MG63 (cell line): ENCODE results near the gene STKLD1. TPM values are rescaled to one million over a fixed set of nuclear protein-coding genes. Genes with fewer than 3 reads are reported as not detected.
A peak's percentile ranks its signal among the peaks of the same experiment; 100 is the strongest.

Experiments
- DNase-seq: peaks from one replicate; pipeline ENCODE4 v3.0.0-alpha.2; 2020
- H3K27me3 ChIP-seq: fragments of 250-450 bp; sonication (Bioruptor Pico); 2 replicates; pipeline ENCODE4 v1.5.1; 2020; ENCODE audit warnings: mild to moderate bottlenecking, moderate library complexity
- H3K36me3 ChIP-seq: fragments of 250-450 bp; sonication (Bioruptor Pico); 2 replicates; pipeline ENCODE4 v1.5.1; 2020; ENCODE audit warnings: mild to moderate bottlenecking, moderate library complexity
- H3K4me3 ChIP-seq: fragments of 250-450 bp; sonication (Bioruptor Pico); 2 replicates; pipeline ENCODE4 v1.5.1; 2020; ENCODE audit warnings: mild to moderate bottlenecking, moderate library complexity
- H3K9me3 ChIP-seq: fragments of 250-450 bp; sonication (Bioruptor Pico); 2 replicates; pipeline ENCODE4 v1.5.1; 2020; ENCODE audit warnings: mild to moderate bottlenecking, moderate library complexity
- total RNA-seq: library from RNA; depleted of rRNA; stranded (reverse); fragments of >200 nt; shearing (Covaris generic); gene quantifications from 2 replicates; pipeline ENCODE4 v1.2.3, GENCODE V29; 2014; ENCODE audit warnings: low replicate concordance

Gene STKLD1
- total RNA-seq, 1 experiment from 2014 or later: not detected

DNA sequence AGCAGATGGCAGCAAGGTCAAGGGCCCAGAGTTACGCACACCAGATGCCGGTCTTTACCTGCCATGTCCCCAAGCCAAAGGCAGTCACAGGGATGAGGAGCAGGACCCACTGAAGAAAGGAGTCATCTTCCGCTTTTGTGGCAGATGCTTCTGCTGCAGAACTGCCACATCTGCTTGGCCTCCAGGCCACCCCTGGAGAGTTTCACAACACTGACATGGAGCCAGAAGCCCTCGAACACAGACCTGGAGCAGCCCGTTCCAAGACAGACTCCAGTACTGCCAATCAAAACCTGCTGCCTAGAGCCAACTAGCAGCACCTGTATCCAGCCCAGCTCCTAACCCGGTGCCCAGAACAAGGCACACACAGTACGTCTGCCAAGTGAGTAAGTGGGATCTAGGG lies 21.4 kb upstream of the STKLD1 start:
- DNase-seq: no peak
- Histone ChIP-seq H3K36me3 (peaks cover 39% of the 10 kb centered on the region), H3K9me3 (no peaks in the 10 kb centered on the region), H3K27me3 (no peaks in the 10 kb centered on the region), H3K4me3 (peak overlapping the region; percentile 64; the same call in 1 of the 2 replicates)

DNA sequence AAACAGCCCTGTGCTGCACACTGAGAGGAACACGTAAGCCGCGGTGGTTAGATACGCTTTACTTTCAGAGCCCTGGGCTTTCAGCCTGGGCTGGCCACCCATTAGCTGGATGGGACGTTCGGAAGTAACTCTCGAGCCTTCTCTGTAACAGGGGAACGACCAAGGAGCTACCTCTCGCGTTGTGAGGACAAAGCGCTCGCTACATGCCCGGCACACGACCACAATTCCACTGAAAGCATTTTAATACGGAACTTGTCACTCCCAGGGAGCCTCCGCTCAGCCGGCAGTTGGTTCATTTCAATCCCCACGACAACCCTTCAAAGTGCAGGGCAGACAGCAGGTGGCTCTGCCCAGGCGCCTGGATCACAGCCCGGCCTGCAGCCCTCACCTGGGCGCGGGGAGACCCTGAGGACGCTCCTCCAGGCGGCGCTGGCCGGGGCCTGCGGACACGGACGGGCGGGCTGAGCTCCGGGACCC lies 20.2 kb upstream of the STKLD1 start:
- no peaks in the 10 kb centered on the region for H3K27me3 ChIP-seq
- H3K9me3 ChIP-seq: no peaks in the 10 kb centered on the region
- peak overlapping the region; percentile 64 for H3K4me3 ChIP-seq
- peaks cover 38% of the 10 kb centered on the region for H3K36me3 ChIP-seq
- no peak for DNase-seq

DNA sequence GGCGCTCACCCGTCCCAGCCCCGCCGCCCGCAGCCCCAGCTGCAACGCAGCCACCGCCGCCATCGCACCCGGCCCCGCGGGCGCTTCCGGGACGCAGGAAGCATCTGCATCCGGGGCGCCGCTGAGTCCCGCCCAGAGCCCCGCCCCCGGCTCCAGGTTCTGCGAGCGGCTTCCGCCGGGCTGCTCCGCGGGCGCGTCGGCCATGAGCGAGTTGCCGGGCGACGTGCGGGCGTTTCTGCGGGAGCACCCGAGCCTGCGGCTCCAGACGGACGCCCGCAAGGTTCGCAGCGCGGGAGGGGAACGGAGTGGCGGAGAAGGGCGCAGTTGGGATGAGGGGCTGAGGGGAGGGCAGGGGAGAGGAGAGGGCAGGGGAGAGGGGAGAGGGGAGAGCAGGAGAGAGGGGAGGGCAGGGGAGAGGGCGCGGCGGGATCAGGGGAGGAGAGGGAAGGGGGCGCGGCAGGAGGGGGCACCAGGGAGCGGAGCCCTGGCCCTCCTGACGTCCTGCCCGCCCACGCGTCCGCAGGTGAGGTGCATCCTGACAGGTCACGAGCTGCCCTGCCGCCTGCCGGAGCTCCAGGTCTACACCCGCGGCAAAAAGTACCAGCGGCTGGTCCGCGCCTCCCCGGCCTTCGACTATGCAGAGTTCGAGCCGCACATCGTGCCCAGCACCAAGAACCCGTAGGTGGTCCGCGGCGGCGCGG lies 19.6 kb upstream of the STKLD1 start, which contains the start of the genes SURF1 and SURF2:
SURF1 (minus strand) TSS at position 97 of the 701 bp plus-strand sequence; CDS start at position 63, 34 bp downstream.
SURF2 (plus strand) TSS at position 160 of the 701 bp plus-strand sequence; CDS start at position 203, 43 bp downstream.
- Histone ChIP-seq H3K27me3 (no peaks in the 10 kb centered on the region), H3K9me3 (no peaks in the 10 kb centered on the region), H3K36me3 (peaks cover 37% of the 10 kb centered on the region), H3K4me3 (peak within 1 kb of the TSS; percentile 64)
- DNase-seq: peak; percentile 91

DNA sequence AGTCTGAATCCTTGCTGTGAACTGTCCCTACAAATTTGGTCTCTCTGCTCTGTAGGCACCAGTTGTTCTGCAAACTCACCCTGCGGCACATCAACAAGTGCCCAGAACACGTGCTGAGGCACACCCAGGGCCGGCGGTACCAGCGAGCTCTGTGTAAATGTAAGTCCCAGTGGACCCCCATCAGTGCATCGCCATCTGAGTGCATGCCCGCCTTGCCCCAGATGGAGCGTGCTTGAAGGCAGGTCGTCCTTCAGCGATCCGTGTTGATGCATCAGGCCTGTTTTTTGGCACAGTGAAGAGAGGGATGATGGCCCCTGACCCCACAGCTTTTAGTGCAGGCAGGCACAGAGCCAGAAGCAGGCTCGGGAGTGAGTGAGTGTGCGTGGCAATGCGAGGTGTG lies 18.5 kb upstream of the STKLD1 start:
- H3K27me3 ChIP-seq: no peaks in the 10 kb centered on the region
- peak overlapping the region; percentile 64 for H3K4me3 ChIP-seq
- H3K9me3 ChIP-seq: no peaks in the 10 kb centered on the region
- H3K36me3 ChIP-seq: peaks cover 37% of the 10 kb centered on the region
- no peak for DNase-seq

DNA sequence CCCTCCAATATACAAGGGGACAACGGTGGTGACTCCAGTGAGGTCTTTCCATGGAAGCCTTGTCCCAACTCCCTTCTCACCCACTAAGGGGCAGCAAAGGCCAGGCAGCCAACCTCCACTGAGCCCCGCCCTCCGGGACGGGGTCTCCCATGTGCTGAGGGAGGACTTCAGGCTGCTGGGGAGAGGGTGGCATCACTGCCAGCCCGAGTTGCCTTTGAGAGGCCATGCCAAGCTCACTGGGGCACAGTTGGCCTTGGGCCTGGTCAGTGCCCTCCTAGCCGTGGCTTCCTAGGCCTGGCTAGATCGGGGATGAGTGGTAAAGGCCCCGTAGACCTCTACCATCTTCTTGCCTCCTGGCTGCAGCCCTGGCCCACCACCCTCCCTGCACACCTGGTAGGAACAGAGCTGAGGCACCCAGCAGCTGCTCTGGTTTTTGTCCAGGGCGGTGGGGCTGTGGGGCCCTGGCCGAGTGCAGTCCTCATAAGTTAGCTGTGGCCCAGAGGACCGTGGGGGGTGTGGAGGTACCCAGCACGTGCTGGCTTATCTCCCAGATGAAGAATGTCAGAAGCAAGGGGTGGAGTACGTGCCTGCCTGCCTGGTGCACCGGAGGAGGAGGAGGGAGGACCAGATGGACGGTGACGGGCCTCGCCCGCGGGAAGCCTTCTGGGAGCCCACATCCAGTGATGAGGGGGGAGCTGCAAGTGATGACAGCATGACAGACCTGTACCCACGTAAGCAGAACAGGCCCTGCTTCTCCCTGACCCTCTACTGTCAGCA lies 16.6 kb upstream of the STKLD1 start:
- DNase-seq: no peak
- Histone ChIP-seq H3K4me3 (no peak overlapping the region), H3K36me3 (peaks cover 49% of the 10 kb centered on the region), H3K27me3 (no peaks in the 10 kb centered on the region), H3K9me3 (no peaks in the 10 kb centered on the region)

DNA sequence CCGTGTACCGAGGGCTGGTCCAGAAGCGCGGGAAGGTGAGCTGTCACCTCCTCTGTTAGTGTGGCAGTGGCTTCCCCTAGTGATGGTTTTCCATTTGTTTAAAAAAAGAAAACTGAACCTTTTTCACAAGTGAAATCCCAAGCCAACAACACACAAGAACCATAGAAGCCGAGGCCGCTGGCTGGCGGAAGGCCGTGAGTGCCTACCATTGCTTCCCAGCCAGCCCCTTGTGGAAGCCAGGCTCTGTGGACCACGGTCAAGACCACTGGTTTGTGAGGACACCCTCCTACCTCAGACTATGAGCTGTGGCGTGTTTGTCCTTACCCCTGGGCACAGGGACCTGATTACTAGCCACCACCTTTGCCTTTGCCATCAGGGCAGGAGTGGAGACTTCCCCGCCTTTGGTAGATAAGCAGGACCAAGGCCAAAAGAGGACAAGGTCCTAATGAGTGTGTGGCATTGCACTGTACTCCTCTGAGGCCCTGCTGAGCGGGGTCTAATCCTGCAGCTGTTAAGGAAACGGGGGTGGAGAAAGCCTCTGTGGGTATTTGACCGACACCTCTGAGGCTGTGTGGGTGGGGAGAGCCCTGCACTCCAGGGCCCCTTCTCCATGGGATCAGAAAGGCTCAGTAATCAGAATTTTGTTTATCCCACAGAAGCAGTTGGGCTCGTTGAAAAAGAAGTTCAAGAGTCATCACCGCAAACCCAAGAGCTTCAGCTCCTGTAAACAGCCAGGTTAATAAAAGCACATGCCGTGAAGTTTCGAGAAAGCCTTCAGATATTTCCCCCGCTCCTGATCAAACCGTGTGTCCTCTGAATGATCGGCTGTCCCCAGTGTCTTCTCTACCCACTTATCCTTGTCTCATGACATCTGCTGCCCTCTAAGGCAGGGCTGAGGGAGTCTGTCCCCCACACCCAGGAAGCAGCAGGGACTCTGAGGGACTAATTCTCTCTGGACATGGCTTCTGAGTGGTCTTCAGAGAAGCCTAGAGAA lies 15.5 kb upstream of the STKLD1 start:
- peaks cover 57% of the 10 kb centered on the region for H3K36me3 ChIP-seq
- no peak for DNase-seq

DNA sequence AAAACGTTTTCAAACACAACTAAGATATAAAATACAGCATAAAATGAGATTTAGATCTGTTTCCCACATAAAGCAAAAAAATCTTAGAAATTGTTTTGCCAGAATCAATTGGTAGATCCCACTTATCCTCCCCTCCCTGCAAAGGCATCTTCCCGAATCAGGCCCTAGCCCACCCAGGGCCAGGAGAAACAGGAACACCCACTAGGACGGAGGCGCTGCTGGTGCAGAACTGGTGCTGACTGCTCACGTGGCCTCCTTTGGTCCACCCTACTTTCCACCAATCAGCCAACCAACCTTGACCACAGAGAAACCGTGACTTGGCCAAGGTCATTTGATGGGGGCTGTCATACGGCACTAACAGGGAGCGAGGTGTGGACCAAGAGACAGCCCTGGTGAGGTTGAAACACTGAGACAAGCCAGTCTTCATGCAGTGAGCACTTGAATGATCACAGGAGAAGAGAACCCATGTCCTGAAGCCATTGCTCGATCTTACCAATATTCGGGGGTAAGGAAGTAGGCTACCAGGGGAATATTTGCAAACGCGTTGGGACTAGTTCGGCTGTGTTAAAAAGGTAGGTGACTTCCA lies 14.6 kb upstream of the STKLD1 start:
- Histone ChIP-seq H3K27me3 (no peaks in the 10 kb centered on the region), H3K4me3 (no peak overlapping the region), H3K9me3 (no peaks in the 10 kb centered on the region), H3K36me3 (peaks cover 66% of the 10 kb centered on the region)
- no peak for DNase-seq

More for the DNA sequence above, 15.5 kb upstream of the STKLD1 start:
- Histone ChIP-seq H3K4me3 (no peak overlapping the region), H3K9me3 (no peaks in the 10 kb centered on the region), H3K27me3 (no peaks in the 10 kb centered on the region)

DNA sequence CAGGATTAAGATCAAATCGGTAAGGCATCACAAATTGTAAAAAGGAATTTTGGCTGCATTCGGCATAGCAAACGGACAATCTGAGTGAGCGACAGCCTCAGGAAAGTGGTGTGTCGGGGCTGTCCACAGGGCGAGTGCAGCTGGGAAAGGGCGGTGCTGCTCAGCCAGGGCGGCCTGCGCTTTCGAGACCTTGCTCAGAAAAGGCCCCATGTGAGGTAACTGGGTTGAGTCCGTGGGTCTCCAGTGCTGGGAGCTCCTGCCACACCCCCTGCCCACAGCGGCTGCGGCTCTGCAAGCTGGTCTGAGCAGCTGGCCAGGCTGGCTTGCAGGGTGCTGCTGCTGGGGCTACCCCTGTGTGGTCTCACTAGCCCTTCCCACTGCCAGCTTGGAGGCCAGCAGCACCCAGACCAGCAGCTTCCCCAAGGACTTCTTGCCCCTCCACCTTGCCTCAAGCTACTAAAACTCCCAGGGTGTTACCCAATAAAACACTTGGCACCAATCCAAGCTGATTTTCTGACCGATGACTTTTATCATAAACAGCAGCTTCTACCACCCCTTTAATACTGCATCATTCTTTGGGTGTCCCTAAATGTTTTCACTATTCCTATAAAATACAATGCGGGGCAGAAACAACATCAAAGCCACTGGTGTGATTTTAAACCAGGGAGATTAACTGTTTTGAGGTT lies 13.7 kb upstream of the STKLD1 start:
- DNase-seq: no peak
- Histone ChIP-seq H3K27me3 (no peaks in the 10 kb centered on the region), H3K9me3 (no peaks in the 10 kb centered on the region), H3K4me3 (no peak overlapping the region), H3K36me3 (peaks cover 75% of the 10 kb centered on the region)

DNA sequence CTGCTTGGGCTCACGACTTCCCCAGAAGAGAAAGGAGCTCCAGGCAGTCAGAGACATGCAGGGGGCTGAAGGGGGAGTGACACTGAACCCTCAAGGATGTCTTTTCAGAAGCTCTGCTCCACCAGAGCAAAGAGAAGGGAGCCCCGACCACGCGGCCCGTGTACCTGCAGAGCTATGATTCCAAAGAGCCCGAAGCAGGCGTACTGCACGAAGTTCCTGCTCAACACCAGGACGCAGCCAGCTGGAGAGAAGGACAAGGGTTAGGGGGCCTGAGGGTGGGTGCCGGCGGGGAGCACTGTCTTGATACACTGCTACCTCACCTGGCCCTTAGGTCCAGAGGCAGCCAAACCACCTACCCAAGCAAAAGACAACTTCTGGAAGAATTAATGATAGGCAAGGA lies 9.7 kb upstream of the STKLD1 start:
- DNase-seq: no peak
- H3K9me3 ChIP-seq: no peaks in the 10 kb centered on the region
- H3K27me3 ChIP-seq: no peaks in the 10 kb centered on the region
- H3K36me3 ChIP-seq: peaks cover 91% of the 10 kb centered on the region
- H3K4me3 ChIP-seq: no peak overlapping the region

DNA sequence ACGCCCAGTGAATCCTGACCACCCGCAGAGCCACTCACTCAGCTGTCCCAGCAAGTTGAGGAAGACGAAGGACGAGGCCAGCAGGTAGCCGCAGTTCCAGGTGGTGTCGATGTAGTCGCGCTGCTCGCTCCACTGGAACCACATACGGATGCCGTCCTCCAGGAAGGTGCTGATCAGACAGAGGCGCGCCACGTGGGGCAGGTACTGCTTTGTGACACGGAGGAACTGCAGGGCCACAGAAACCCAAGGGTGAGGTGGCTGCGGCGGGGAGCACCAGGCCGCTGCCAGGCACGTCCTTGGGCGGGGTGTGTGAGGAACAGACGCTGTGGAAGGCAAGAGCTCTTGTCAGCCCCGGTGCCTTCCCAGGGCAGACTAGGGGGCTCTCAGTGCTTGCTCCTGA lies 8.9 kb upstream of the STKLD1 start:
- no peak for DNase-seq
- no peaks in the 10 kb centered on the region for H3K9me3 ChIP-seq
- no peak overlapping the region for H3K4me3 ChIP-seq
- H3K36me3 ChIP-seq: peaks cover 91% of the 10 kb centered on the region
- no peaks in the 10 kb centered on the region for H3K27me3 ChIP-seq

DNA sequence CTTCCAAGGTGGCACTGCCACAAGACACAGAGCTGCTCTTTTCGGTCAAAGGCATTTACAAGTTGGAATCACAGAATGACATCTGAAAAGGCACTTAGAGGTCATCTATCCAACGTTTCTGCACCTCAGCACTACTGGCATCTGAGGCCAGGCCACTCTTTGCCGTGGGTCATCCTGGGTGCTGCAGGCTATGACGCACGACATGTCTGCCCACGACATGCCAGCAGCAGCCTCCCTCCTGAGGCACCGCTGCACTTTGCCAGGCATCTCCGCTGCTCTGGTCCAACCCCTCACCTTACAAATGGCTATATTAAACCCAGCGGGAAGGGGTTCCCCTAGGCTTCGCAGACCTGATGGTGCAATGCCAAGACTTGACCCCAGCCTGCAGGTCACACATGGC lies 8.4 kb upstream of the STKLD1 start:
- Histone ChIP-seq H3K9me3 (no peaks in the 10 kb centered on the region), H3K36me3 (peaks cover 91% of the 10 kb centered on the region), H3K27me3 (no peaks in the 10 kb centered on the region), H3K4me3 (no peak overlapping the region)
- no peak for DNase-seq

DNA sequence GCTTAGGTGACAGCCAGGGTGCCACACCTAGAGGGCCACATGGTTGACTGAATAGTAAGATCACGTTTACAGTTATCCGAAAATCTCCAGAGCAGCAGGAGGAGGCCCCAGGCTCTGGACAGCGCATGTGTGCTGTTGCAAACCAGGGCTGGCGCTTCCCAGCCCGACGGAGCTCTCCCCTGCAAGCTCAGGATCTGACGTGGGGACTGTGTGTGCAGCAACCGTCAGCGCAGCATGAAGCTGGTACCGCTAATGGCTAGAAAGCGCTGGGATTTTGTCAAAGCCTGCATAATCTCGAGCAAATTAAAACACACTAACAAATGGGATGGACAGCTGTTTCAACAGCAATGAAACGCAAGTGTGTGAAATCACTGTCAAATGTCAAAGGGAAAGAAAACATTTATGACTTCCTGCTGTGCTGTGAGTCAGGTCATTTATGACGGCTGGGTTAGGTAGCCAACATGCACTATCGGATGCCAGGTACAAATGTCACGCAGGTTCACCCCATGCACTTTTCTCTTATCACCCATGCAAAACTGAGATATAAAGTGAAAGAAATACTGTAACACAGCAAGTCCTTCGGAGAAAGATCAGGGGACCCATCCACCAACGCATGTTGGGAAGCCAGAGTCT lies 7.8 kb upstream of the STKLD1 start:
- H3K36me3 ChIP-seq: peaks cover 91% of the 10 kb centered on the region
- DNase-seq: no peak
- no peaks in the 10 kb centered on the region for H3K27me3 ChIP-seq
- H3K4me3 ChIP-seq: no peak overlapping the region
- H3K9me3 ChIP-seq: no peaks in the 10 kb centered on the region

DNA sequence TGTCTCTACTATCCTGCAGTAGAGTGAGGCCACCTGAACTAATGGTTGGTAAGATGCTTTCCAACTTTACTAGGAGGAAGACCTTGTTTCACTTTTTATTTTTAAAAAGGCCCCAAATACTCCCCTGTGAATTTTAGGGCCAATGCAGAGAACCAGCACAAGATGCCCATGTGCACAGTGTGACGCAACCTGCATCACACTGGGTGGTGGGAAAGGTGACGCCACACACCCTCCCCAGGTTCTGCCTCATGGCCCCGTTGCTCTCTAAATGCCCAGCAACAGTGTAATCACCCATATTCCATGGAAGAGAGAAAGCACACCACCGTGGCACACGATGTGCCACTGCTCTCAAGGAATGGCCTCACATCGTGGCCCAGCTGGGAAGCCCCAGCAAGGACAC lies 6.7 kb upstream of the STKLD1 start:
- no peak overlapping the region for H3K4me3 ChIP-seq
- peaks cover 85% of the 10 kb centered on the region for H3K36me3 ChIP-seq
- H3K27me3 ChIP-seq: no peaks in the 10 kb centered on the region
- no peaks in the 10 kb centered on the region for H3K9me3 ChIP-seq
- DNase-seq: no peak

DNA sequence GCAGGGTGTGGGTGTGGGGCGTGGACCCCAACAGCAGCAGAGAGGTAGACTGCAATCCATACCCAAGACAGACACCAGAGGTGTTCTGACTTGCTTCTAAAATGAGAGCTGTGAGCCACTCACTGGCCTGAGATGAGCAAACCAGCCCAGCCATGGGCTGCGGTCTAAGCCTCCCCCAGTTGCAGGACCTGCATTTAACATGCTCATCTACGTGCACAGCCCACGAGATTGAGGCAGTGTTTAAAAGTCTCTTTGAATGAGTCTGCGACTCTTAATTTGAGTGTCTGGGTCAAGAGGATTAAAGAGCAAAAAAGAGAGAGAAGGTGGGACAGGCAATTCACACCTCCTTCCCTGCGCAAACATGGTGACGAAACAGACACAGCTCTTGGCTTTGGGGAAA lies 6.2 kb upstream of the STKLD1 start:
- DNase-seq: no peak
- H3K9me3 ChIP-seq: no peaks in the 10 kb centered on the region
- H3K36me3 ChIP-seq: peaks cover 83% of the 10 kb centered on the region
- no peaks in the 10 kb centered on the region for H3K27me3 ChIP-seq
- H3K4me3 ChIP-seq: no peak overlapping the region

DNA sequence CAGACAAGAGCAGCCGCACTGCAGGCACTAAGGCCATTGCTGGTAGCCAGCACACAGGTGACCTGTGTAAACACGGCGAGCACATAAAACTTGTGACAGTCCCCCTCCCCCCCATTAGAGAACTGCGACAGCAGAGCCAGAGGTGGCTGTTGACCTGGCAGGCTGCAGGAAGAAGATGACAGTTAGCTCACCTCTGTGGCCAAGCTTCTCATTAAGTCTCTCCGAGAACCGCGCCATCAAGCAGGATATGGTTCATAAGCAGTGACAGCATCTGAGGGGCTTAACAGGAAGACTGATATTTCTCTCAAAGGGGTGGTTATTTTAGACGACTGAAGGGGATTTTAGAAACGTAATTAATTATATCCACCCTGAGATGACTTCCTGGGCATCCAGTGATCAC lies 5.5 kb upstream of the STKLD1 start:
- no peak overlapping the region for H3K4me3 ChIP-seq
- DNase-seq: no peak
- no peaks in the 10 kb centered on the region for H3K27me3 ChIP-seq
- H3K36me3 ChIP-seq: peaks cover 75% of the 10 kb centered on the region
- H3K9me3 ChIP-seq: no peaks in the 10 kb centered on the region
